Esophagus squamous epithelium (tissue), 4 donors: Measurements from ENCODE around the gene TMEM269.
A peak's percentile ranks its signal among the peaks of the same experiment; 100 is the strongest.

Source experiments
- POLR2A ChIP-seq, 4 donors: fragments of 450-650 bp; IDR thresholded peaks; one replicate each; pipeline ENCODE4 v1.6.1; 2017; ENCODE audit warnings: antibody characterized with exemption in 4 of 4, mild to moderate bottlenecking in 4 of 4, moderate library complexity in 3 of 4
- TF ChIP-seq, protein P1 (sequence below), 6 experiments: fragments of 450-650 bp in 4 of 6; fragments of 200-600 bp in 2 of 6; sonication (generic) in 2 of 6; IDR thresholded peaks; one replicate each; pipeline ENCODE4 v1.5.1; 2016 to 2019; ENCODE audit warnings: antibody characterized with exemption in 6 of 6, mild to moderate bottlenecking in 4 of 6, moderate library complexity in 4 of 6

DNA sequence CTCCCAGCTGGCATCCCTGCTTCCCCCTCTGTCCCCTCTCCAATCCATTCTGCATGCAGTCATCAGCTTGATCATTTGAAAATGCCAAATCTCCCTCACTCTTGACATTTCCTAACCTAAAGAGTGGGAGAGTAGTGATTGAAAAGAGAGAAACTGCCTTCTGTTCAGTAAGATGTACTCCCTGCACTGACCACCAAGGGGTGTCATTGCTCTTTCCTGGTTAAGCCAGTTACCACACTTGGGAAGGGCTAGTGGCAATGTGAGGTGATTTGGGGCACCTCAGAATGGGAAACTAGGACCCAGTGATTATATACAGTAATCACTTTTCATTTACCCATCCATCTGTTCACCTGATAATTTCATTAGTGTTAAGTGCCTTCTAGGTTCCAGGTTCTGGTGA lies 6.9 kb upstream of the TMEM269 start:
- TF ChIP-seq, protein P1, sequence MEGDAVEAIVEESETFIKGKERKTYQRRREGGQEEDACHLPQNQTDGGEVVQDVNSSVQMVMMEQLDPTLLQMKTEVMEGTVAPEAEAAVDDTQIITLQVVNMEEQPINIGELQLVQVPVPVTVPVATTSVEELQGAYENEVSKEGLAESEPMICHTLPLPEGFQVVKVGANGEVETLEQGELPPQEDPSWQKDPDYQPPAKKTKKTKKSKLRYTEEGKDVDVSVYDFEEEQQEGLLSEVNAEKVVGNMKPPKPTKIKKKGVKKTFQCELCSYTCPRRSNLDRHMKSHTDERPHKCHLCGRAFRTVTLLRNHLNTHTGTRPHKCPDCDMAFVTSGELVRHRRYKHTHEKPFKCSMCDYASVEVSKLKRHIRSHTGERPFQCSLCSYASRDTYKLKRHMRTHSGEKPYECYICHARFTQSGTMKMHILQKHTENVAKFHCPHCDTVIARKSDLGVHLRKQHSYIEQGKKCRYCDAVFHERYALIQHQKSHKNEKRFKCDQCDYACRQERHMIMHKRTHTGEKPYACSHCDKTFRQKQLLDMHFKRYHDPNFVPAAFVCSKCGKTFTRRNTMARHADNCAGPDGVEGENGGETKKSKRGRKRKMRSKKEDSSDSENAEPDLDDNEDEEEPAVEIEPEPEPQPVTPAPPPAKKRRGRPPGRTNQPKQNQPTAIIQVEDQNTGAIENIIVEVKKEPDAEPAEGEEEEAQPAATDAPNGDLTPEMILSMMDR (IDR thresholded peaks at IDR 0.05) = peak in 5 of 6 experiments; percentile 44 to 70 (median 51)
- TF ChIP-seq POLR2A (IDR thresholded peaks at IDR 0.05) = no peak
